ENCODE data around the gene AK5.

GRCh38 chr1:77412069-77412819, 130.4 kb downstream of the AK5 start:
- TF ChIP-seq, protein P1, sequence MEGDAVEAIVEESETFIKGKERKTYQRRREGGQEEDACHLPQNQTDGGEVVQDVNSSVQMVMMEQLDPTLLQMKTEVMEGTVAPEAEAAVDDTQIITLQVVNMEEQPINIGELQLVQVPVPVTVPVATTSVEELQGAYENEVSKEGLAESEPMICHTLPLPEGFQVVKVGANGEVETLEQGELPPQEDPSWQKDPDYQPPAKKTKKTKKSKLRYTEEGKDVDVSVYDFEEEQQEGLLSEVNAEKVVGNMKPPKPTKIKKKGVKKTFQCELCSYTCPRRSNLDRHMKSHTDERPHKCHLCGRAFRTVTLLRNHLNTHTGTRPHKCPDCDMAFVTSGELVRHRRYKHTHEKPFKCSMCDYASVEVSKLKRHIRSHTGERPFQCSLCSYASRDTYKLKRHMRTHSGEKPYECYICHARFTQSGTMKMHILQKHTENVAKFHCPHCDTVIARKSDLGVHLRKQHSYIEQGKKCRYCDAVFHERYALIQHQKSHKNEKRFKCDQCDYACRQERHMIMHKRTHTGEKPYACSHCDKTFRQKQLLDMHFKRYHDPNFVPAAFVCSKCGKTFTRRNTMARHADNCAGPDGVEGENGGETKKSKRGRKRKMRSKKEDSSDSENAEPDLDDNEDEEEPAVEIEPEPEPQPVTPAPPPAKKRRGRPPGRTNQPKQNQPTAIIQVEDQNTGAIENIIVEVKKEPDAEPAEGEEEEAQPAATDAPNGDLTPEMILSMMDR (IDR thresholded peaks at IDR 0.05), result no peak
- TF ChIP-seq POLR2A (IDR thresholded peaks at IDR 0.05), result no peak
